Smooth muscle cell (in vitro differentiated cells): ENCODE data around the gene IL11. TPM values are rescaled to one million over a fixed set of nuclear protein-coding genes. Genes with fewer than 3 reads are reported as not detected.
"Not testable (repeated sequence)": the region's sequence is repeated elsewhere in the genome, so short reads cannot be mapped to it uniquely, and the experiment has no call there.

Source experiments
- DNase-seq: peaks from one replicate; lab custom pipeline; 2025; ENCODE audit not compliant: unreplicated experiment; lab: John Stamatoyannopoulos, UW
- H2AFZ ChIP-seq: fragments of 200-600 bp; sonication (generic); 2 replicates; pipeline ENCODE4 v1.6.0; 2016; ENCODE audit warnings: antibody characterized with exemption, low read depth, mild to moderate bottlenecking
- H3F3A ChIP-seq: fragments of 200-600 bp; sonication (generic); 2 replicates; pipeline ENCODE4 v1.6.0; 2017; ENCODE audit warnings: antibody characterized with exemption, low read depth
- H3K27ac ChIP-seq: fragments of 200-600 bp; sonication (generic); 2 replicates; pipeline ENCODE4 v1.5.1; 2016; ENCODE audit warnings: low read depth, mild to moderate bottlenecking
- H3K27me3 ChIP-seq: fragments of 200-600 bp; sonication (generic); 2 replicates; pipeline ENCODE4 v1.6.1; 2016; ENCODE audit warnings: low read depth, mild to moderate bottlenecking
- H3K36me3 ChIP-seq: fragments of 200-600 bp; sonication (generic); 2 replicates; pipeline ENCODE4 v1.5.1; 2016; ENCODE audit warnings: low read depth
- H3K4me1 ChIP-seq: fragments of 200-600 bp; sonication (generic); 2 replicates; pipeline ENCODE4 v1.5.1; 2016; ENCODE audit warnings: low read depth
- H3K4me2 ChIP-seq: fragments of 200-600 bp; sonication (generic); 2 replicates; pipeline ENCODE4 v1.6.0; 2016; ENCODE audit warnings: mild to moderate bottlenecking
- H3K4me3 ChIP-seq: fragments of 200-600 bp; sonication (generic); 2 replicates; pipeline ENCODE4 v1.5.1; 2016; ENCODE audit warnings: mild to moderate bottlenecking
- H3K79me2 ChIP-seq: fragments of 200-600 bp; sonication (generic); 2 replicates; pipeline ENCODE4 v1.6.0; 2016; ENCODE audit warnings: low read depth, mild to moderate bottlenecking
- H3K9ac ChIP-seq: fragments of 200-600 bp; sonication (generic); 2 replicates; pipeline ENCODE4 v1.6.0; 2016; ENCODE audit warnings: low read depth
- H3K9me3 ChIP-seq: fragments of 200-600 bp; sonication (generic); replicated peaks from 2 replicates; pipeline ENCODE4 v1.5.1; 2016; ENCODE audit warnings: low read depth
- H4K20me1 ChIP-seq: fragments of 200-600 bp; sonication (generic); 2 replicates; pipeline ENCODE4 v1.6.0; 2016; ENCODE audit warnings: low read depth
- CTCF ChIP-seq: fragments of 200-600 bp; sonication (generic); IDR thresholded peaks from 2 replicates; pipeline ENCODE4 v1.5.1; 2017; ENCODE audit warnings: borderline replicate concordance, mild to moderate bottlenecking, antibody characterized with exemption; ENCODE audit not compliant: insufficient read depth, poor library complexity, severe bottlenecking
- WGBS: methylation state at CpG from one replicate; pipeline ENCODE4 v1.1.7; 2016; ENCODE audit warnings: low lambda C conversion rate; 5-methylcytosine and 5-hydroxymethylcytosine counted together
- polyA plus RNA-seq: library from polyadenylated mRNA; unstranded; fragments of >200 nt; fragmentation: Nextera tagmentation; extraction: Ambion mirVana; gene quantifications from 2 replicates; pipeline ENCODE4 v1.2.1, GENCODE V29; 2016
- total RNA-seq: library from RNA; depleted of rRNA; stranded (reverse); fragments of >200 nt; gene quantifications from 2 replicates; pipeline ENCODE4 v1.2.3, GENCODE V29; 2014

IL11 gene
- total and polyA plus RNA-seq, 2 experiments from 2014 or later, result 40.1 to 66.4 TPM

GRCh38 chr19:55339105-55339888 lies 31.0 kb downstream of the IL11 start, which contains the start of gene KMT5C:
Gene KMT5C (plus strand): TSS chr19:55339876. CDS start chr19:55341937, 2,061 bp downstream.
- Histone ChIP-seq H3F3A (no peaks in the 10 kb centered on the region), H4K20me1 (peaks cover 12% of the 10 kb centered on the region), H3K4me2 (peak within 1 kb of the TSS; percentile 99), H3K4me3 (peak within 1 kb of the TSS; percentile 69), H3K79me2 (peaks cover 15% of the 10 kb centered on the region), H3K4me1 (peaks cover 8% of the 10 kb centered on the region), H3K27me3 (no peaks in the 10 kb centered on the region), H2AFZ (no peak within 1 kb of the TSS), H3K36me3 (no peaks in the 10 kb centered on the region), H3K9ac (peak within 1 kb of the TSS; percentile 99), H3K9me3 (no peaks in the 10 kb centered on the region), H3K27ac (peak within 1 kb of the TSS; percentile 99)
- DNase-seq, result peak; percentile 99
- no peak for TF ChIP-seq CTCF
- WGBS, result 2% methylated on average over 60 of the region's 63 CpGs

- Histone ChIP-seq H3K79me2 (peaks cover 10% of the 10 kb centered on the region), H3K9me3 (no peaks in the 10 kb centered on the region), H4K20me1 (peaks cover 4% of the 10 kb centered on the region), H2AFZ (no peak overlapping the region), H3K4me3 (no peak overlapping the region), H3K4me2 (no peak overlapping the region), H3K9ac (no peak overlapping the region), H3K27me3 (no peaks in the 10 kb centered on the region), H3F3A (no peaks in the 10 kb centered on the region), H3K36me3 (no peaks in the 10 kb centered on the region), H3K27ac (no peak overlapping the region), H3K4me1 (no peaks in the 10 kb centered on the region)
- 71% methylated on average over 7 of the region's 7 CpGs for WGBS
- no peak for TF ChIP-seq CTCF
- no peak for DNase-seq
These were observed 34.2 kb downstream of the IL11 start for GRCh38 chr19:55336101-55336500.

GRCh38 chr19:55333870-55334269 lies 36.4 kb downstream of the IL11 start:
- Histone ChIP-seq H3K4me2 (no peak overlapping the region), H3K9me3 (no peaks in the 10 kb centered on the region), H3K27me3 (no peaks in the 10 kb centered on the region), H3K79me2 (no peaks in the 10 kb centered on the region), H3K36me3 (no peaks in the 10 kb centered on the region), H3K9ac (no peak overlapping the region), H4K20me1 (no peaks in the 10 kb centered on the region), H3K27ac (no peak overlapping the region), H2AFZ (no peak overlapping the region), H3K4me1 (no peaks in the 10 kb centered on the region), H3K4me3 (no peak overlapping the region), H3F3A (no peaks in the 10 kb centered on the region)
- WGBS, result 89% methylated on average over 11 of the region's 11 CpGs
- no peak for DNase-seq
- no peak for TF ChIP-seq CTCF

GRCh38 chr19:55329791-55330190 lies 40.5 kb downstream of the IL11 start:
- not testable (repeated sequence) for H3K4me1 ChIP-seq, H3K9me3 ChIP-seq, H3K9ac ChIP-seq, H3K27me3 ChIP-seq, H3K4me2 ChIP-seq, H3K79me2 ChIP-seq, H3K36me3 ChIP-seq, H4K20me1 ChIP-seq, H3F3A ChIP-seq, DNase-seq, H3K27ac ChIP-seq, H2AFZ ChIP-seq, H3K4me3 ChIP-seq
- 94% methylated on average over 6 of the region's 6 CpGs for WGBS

- not testable (repeated sequence) for H3K4me1 ChIP-seq, H3K36me3 ChIP-seq, H3K27ac ChIP-seq, DNase-seq, H3K4me2 ChIP-seq, H3K9me3 ChIP-seq, H3K9ac ChIP-seq, H3F3A ChIP-seq, H3K4me3 ChIP-seq, H2AFZ ChIP-seq, H3K79me2 ChIP-seq, H4K20me1 ChIP-seq, H3K27me3 ChIP-seq
- WGBS, result 88% methylated on average over 4 of the region's 4 CpGs
These were observed 41.4 kb downstream of the IL11 start for GRCh38 chr19:55328774-55329318.
